Measurements from ENCODE around the gene TRABD2A.

The TRABD2A gene

DNA sequence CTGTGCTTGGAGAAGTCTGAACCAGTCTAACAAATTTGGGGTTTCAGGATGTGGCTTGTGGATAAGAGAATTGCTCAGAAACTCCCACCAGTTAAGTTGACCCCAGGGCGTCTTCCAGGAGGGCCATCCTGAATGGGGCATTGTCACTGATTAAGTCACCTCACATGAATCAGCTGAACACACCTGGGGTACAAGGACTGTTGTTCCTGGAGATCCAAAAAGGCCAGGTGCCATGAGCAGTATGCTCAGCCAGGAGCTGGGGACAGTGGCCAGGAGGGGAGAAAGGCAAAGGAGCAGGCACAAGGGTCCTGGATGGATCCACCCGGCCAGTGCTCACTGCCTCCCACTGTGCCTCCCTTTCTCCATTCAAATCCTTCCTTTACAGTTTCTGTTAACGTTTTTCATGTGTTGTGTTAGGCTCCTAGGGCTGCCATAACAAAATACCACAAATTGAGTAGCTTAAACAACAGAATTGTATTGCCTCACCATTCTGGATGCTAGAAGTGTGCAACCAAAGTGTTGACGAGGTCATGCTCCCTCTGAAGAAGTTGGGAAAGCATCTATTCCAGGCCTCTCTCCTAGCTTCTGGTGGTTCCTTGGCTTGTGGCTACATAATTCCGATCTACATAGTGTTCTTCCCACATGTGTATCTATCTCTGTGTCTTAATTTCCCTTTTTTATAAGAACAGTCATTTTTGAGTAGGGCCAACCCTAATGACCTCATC, 33.4 kb downstream of the TRABD2A start:
- no peak for FAIRE-seq

DNA sequence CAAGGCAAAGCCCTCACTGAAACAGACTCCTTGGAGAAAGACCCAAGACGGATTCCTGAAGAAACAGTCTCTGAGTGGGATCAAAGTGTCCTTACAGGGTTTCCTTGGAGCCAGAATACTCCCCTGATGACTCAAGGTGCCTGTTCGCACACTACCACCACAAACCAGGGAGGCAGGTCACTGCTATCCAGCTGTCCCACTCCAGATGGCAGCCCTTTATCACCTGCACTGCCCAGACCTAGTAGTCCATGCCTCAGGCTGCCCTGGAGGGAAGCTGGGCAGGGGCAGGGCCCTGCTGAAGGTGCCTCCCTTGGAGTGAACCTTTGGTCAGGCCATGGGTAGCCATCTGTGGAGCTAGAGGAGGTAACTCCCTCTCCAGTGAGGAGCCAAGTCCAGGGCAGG, 34.1 kb downstream of the TRABD2A start:
- FAIRE-seq, result no peak

DNA sequence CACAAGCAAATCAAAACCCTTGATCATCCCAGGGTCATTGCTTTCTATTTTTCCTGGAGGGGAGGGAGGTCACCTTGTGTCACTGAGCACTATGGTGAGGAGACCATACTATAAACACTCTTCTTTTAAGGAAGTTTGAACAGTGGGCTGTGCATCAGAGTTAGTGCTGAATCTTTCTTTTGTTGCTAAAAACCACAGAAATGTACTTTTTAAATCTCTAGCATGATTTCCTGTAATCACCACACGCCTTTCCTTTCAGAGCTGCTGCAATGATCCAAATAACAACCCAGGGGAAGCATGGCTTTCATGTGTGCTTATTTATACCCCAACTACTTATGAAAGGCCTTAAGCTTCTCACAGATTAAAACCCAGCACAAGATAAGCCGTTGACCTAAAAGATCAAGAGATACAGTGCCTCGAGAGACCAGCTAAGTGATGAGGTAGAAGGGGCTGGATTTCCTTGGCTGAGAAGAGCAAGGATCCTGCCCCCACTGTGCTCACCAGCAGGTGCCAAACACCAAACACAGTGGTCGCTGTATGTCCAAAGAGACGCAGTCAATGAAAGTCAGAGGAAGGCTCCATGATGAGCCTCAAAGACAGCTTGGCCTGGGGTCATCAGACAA, 34.7 kb downstream of the TRABD2A start:
- no peak for FAIRE-seq

DNA sequence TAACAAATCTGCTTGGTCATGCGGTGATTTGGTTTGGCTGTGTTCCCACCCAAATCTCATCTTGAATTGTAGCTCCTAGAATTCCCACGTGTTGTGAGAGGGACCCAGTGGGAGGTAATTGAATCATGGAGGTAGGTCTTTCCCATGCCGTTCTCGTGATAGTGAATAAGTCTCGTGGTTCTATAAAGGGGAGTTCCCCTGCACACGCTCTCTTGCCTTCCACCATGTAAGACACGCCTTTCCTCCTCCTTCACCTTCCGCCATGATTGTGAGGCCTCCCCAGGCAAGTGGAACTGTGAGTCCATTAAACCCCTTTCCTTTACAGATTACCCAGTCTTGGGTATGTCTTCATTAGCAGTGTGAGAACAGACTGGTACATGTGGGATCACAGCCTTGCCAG, 36.7 kb downstream of the TRABD2A start:
- FAIRE-seq, result no peak

DNA sequence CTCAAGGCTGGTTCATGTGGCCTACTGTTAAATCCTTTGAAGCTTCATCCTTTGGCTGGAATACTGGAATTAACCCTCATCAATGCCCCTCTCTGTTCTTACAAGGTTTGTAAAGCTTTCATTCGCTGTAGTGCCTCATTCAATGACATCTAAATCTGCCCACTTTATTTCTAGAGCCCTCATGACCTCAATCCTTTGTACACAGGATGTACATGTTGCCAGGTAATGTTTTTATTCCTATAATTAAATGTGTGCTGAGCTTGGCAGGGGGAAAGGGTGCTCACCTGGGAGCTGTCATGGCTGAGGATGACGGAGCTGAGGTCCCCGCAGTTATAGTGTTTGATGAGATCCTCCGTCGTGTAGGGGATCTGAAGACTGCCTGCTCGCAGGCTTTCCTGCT, 39.3 kb downstream of the TRABD2A start:
- FAIRE-seq, result no peak

DNA sequence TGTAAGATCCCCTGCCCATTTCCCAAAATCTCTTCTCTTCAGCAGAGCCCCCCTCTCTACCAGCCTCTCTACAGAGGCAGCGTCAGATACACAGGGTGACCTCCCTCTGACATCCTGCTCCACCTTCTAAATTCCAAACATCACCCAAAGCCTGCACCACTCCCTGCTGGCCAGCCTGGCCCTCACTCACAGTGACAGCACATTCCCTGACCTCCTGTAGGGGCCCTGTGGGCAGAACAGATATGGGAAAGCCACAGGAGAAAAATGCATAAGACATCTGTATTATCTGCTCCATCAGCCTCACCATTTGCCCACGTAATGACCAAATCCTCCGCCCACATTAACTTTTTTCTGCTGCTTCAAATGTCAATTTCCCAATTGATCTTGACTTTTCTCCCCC, 40.6 kb downstream of the TRABD2A start:
- FAIRE-seq, result no peak

DNA sequence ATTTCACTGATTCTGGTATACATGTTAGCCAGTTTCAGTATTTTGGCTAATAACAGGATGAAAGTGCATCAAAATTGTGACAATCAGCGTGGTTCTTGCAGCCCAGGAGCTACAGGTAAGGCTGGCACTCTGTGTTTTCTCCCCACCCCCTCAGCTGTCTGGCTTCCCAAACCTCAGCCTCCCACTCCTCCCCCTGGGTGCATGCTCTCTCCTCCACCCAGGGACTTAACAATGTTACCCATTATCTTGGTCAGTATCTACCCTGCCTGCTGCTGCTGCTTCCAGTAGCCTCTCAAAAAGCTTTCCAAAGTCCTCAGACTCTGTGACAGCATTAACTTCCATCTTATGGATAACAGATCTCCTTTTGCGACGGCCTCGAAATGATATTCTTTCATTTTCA, 41.0 kb downstream of the TRABD2A start:
- no peak for FAIRE-seq

DNA sequence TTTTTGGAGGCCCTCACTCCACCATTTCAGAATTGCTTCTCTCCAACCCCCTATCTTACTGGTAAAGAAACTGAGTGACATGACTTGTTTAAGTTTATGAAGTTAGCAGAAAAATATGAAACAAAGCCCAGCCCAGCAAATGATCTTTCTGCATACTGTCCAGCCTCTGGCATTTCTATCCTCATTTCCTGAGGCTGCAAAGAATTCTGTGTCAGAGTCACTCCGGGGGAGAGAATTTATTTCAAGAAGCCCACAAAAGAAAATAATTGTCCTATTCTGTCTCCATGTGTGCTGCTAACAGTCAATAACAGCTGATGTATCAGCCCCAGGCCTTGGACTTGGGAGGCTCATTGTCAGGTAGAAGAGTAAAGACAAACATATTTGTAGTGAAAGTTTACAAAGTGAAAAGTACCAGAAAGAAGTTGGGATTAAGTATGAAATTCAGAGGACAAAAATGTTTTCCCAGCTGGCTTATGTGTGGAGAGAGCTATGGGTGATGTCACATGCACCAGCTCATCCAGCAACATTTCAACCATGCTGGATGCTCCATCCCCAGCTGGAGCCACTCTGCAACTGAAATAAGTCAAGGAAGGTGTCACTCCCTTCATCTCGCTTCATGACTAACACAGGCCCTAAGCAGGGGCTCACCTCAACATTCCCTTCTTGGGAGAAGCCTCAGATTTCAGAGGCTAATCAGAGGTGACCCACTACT, 42.3 kb downstream of the TRABD2A start:
- no peak for FAIRE-seq

DNA sequence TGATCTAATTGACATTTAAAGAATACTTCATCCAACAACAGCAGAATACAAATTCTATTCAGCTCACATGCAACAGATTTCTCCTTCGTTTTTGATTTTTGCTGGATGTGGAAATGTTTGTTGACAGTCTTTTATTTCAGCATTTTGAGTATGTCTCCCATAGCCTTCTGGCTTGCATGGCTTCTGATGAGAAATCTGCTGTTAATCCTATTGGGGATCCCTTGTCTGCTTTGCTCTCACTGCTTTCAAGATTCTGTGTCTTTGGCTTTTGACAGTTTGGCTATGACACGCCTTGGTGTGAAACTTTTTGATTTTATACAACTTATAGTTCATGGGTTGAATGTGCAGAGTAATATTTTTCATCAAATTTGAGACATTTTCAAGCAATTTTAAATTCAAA, 44.7 kb downstream of the TRABD2A start:
- no peak for FAIRE-seq

DNA sequence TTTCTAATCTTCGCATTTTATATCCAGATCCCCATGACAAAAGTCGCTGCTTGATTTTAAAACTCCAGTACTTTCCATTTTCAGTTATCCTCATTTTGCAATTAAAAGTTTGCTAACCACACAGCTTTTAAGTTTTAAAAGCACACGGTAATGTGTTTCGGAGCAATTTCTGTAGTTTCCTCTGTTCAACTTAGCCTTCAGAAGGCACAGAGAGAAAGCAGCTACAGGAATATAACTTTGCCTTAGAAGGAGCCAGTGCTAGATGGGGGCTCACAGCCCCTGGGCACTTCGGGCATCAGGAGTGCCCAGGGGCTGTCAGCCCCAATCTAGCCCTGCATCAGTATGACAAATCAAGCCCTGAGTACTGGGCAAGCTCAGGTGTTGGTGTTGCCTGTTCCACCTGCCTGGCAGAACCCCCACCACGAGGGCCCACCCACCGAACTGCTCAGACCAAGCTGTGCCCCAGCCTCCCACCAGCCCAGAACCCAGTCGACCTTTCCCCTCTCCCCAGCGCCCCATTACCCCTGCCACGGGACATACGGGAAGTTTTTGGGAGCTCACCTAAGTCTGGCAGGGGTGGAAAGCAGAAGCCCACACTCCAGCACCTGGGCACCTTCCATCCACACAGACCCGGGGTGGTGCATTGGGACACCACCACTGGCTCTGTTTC, 47.3 kb downstream of the TRABD2A start:
- FAIRE-seq, result no peak

DNA sequence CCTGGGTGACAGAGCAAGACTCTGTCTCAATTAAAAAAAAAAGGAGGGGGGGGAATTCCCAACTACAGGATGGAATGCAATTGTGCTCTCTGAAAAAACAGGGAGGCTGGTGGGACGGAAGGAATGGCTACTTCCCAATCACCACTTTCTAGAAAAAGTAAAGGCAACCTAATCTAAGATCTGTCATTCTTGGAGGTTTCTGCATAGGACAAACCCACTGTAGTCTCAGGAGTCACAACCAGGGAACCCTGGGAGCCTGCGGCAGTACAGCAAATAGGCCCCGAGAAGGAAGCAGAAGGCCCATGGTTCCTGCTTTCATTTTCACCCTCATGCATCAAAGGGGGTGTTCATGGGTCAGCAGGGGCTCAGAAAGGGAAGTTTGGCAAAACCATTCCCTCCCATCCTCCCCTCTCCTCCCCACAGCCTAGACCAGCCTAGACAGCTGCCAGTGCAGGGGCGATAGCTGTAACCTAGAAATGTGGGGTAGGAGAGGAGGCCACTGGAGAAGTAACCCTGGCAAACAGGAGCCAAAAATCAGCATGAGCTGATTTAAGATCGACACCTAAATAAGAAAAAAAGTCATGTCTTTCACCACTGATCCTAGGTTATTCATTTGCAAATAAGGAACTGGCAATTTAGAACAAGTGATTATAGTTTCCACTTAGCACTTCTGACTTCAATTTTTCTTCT, 48.0 kb downstream of the TRABD2A start:
- FAIRE-seq, result no peak

DNA sequence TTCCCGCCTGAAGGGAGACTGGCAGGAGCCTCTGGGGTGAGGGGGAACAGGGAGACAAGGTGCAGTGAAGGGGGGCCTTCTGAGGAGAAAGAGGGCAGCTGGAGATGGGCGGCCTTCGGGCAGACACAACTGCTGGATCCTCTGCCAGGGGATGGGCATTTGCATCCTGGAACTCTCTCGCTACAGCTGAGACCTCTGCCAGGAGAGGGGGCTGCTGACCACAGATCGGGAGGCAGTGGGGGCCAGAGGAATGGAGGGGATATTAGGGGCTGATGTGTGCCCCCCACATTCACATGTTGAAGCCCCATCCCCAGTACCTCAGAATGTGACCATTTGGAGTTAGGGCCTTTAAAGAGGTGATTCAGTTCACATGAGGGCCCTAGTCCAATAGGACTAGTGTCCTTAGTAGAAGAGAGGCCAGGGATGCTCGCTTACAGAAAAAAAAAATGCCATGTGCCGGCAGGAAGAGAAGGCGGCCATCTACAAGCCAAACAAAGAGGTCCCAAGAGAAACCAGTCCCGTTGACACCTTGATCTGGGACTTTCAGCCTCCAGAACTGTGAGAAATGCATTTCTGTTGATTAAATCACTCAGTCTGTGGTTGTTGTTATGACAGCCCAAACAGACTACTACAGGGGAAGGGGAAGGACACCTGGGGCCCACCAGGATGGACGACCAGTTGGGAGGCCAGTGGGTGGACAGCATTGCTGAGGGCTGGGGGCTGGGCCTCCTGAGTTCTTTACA, 50.0 kb downstream of the TRABD2A start:
- FAIRE-seq, result no peak

DNA sequence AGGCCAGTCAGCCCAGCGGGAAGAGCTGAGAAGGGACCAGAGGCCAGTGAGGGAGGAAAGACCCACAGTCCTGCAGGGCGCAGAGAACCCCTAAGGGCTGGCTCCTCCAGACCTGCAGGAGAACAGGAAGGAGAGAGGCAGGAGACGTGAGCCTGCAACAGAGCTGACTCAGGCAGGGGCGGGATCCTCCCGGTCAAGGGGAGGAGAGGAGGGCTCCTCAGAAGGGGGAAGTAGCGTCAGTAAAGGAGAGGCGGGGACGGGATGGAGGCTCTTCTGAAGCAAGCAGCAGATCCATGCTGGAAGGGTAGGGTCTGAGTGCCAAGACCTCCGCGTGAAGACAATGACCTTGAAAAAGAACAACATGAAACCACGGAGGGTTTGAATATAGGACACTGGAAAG, 50.8 kb downstream of the TRABD2A start:
- no peak for FAIRE-seq

DNA sequence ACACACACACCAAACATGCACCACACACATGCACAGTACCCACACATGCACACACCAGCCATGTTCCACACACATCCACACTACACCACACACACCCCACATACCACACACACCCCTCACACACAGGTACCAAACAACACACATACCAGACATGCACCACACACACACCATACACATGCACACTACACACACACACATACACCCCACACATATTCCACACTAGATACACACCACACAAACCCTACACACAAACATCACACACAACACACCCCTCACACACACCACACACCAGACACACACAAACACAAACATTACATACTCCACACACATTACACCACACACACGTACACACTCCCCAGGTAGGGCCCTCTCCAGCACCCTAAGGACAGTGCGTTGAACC, 51.2 kb downstream of the TRABD2A start:
- FAIRE-seq, result no peak

DNA sequence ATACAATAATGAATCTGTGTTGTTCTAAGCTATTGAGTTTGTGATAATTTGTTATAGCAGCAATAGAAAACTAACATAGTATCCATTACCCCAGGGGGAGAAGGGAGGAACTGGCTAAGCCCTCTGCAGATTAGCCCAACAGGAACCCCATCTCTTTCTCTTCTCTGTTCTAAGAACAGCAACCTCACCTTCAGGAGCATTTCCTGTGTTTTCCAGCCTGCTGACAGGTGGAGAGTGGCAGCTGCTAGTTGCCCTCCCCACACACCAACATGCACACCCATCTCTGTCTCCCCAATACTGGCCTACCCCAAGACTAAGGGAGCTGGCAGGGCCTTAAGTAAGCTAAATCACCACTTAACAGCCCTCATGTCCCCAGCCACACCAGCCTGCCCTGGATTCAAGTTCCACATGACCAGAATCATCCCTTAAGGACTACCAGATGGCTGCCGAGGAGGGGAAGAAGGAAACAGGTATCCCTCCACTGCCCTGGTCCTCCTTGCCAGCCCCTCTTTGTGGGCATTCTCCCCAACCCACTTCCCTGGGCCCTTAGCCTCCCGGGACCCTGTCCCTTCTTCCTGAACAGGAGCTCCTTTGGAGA, 52.8 kb downstream of the TRABD2A start:
- FAIRE-seq, result no peak

DNA sequence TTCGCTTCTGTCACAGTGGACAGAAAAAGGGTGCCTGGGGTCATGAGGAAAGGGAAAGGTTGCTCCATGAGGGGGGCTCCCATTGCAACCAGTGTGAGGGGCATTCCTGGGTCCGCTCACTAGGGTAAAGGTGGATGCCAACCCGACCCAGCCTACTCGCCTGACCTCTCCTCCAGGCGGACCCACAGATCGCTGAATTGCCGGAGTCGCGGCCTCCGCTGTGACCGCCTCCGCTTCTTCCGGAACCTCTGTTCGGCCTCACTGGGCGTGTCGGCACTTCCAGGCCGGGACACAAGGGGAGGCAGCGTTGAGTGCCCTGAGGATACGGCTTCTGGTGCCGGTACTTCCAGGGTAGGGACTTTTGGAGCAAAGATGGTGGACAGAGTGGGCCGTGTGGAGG, 57.1 kb downstream of the TRABD2A start:
- no peak for FAIRE-seq

DNA sequence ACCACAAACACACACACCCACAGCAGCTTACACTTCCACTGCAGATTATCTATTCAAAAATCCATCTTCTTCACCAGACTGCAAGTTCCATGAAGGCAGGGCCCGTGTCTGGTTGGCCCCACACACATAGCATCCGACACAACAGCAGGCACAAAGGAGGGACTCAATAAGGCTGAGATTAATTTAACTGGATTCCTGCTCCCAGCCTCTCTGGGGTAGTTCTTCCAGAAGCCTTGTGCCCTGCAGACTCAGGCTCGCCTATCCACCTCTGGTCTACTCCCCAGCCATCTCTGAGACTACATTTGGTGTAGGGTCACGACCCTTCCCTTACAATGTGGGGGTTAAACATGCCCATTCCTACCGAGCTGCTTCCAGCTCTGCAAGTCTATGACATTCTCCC, 57.7 kb downstream of the TRABD2A start:
- no peak for FAIRE-seq

DNA sequence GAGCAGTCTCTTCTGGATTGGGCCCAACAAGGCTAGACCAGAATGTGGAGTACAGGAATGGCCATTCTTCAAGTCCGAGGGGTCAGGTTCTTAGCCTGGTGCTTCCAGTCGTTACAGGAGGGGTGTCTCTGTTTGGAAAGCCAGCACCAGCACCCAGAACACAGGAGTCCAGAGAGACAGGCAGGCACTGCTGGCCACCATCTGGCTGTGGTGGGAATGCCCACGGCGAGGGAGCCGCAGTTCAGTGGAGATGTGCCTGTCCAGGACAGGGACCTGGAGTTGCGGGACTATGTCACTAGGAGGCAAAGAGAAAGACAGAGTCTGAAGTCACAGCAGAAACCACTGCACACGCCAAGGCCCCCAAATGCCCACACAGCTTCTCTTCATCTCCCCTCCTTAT, 59.1 kb downstream of the TRABD2A start:
- FAIRE-seq, result no peak

DNA sequence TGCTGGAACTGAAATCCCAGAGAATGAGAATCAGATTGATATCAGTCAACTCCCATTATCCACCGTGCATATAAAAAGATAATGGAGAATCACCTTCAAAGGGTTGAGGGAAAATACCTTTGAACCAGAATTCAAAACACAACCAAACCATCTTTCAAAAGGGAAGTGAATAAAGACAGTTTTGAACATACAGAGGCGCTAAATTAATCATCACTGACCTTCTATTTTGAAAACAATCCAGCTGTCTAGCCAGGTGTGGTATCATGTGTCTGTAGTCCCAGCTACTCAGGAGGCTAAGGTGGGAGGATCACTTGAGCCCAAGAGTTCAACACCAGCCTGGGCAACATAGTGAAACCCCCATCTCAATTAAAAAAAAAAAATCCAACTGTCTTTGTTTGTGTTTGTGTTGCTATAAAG, 63.6 kb downstream of the TRABD2A start:
- FAIRE-seq, result no peak

DNA sequence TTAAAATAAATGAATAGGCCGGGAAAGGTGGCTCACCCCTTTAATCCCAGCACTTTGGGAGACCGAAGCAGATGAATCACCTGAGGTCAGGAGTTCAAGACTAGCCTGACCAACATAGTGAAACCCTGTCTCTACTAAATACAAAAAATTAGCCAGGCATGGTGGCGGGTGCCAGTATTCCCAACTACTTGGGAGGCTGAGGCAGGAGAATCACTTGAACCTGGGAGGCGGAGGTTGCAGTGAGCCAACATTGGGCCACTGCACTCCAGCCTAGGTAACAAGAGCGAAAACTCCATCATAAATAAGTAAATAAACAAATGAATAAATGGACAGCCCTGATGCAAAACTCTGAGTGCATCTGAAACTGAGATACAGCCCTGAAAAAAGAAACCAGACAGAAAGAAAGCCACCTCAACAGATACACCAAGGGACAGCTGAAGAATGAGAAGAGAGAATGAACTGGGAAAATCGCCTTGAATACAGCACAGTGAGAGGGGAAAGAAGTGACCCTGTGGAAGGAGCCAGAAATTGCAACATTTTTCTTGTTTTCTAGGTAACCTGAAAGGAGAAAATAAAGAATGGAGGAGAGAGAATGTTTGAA, 64.4 kb downstream of the TRABD2A start:
- FAIRE-seq, result no peak

DNA sequence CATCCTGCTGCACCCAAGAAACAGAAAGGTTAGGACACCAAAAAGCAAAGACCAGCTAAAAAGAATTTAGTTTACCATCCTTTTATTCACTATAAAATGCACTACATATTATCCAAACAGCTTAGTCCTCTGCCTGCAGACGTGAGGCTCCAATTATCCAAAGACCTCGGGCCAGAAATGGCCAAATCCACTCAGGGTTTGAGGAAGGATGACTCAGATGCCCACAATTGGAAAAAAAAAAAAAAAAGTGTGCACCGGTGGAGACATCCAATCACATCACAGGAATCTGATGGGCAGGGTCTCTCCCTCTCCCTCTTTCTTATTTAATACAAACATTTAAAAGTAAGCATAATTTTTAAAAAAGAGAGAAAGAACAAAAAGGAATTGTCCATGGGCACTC, 65.7 kb downstream of the TRABD2A start:
- no peak for FAIRE-seq
